Renal cortical epithelial cell (primary cell): Measurements from ENCODE around the gene USP26. TPM values are rescaled to one million over a fixed set of nuclear protein-coding genes. Genes with fewer than 3 reads are reported as not detected.
A peak's percentile ranks its signal among the peaks of the same experiment; 100 is the strongest.
"Not testable (repeated sequence)": the region's sequence is repeated elsewhere in the genome, so short reads cannot be mapped to it uniquely, and the experiment has no call there.

Experiments used
- DNase-seq: peaks from one replicate; pipeline ENCODE4 v3.0.0-alpha.2; 2011; ENCODE audit warnings: low read depth
- total RNA-seq: library from RNA; depleted of rRNA; stranded (reverse); fragments of >200 nt; gene quantifications from 2 replicates; pipeline ENCODE4 v1.2.3, GENCODE V29; 2014

USP26 gene
- total RNA-seq, 1 donor from 2014 or later, result not detected

DNA sequence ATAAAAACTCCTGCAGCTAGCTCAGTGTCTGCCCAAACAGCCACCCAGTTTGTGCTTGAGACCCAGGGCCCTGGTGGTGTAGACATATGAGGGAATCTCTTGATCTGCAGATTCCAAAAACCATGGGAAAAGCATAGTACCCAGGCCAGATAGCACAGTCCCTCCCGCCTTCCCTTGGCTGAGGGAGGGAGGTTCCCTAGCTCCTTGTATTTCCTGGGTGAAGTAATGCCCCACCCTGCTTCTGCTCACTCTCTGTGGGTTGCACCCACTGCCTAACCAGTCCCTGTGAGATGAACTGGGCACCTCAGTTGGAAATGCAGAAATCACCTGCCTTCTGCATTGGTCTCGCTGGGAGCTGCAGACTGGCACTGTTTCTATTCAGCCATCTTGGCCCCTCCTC lies 54.6 kb downstream of the USP26 start:
- no peak for DNase-seq

DNA sequence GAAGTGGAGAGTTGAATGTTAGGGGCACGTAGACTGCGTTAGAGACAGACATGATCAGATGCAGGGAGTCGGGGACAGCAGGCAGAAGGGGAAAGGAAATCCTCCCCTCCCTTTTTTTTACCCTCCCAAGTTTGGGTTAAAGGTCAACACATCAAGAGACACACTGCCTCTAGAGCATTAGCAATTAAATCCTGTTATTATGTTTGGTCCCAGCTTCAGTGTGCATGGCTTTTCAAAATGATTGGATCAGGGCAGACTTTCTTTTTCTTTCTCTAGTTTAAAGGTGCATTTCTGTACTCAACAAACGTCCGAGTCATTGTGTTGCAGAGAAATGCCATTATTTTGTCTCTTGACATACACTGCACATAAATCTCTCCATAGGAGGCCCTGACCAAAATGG lies 63.9 kb downstream of the USP26 start:
- DNase-seq, result no peak

DNA sequence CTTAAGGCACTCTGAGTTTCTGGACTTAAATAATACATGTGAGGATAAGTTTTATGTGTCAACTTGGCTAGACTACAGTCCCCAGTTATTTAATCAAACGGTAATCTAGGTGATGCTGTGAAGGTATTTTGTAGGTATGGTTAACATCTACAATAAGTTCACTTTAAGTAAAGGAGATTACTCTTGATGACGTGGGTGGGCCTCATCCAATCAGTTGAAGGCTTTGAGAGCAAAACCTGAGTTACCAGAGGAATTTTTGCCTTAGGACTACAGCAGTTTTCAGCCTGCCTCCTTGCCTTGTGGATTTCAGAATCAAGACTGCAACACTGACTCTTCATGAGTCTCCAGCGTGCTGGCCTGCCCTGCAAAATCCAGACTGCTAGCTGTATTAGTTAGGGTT lies 78.7 kb downstream of the USP26 start:
- no peak for DNase-seq

DNA sequence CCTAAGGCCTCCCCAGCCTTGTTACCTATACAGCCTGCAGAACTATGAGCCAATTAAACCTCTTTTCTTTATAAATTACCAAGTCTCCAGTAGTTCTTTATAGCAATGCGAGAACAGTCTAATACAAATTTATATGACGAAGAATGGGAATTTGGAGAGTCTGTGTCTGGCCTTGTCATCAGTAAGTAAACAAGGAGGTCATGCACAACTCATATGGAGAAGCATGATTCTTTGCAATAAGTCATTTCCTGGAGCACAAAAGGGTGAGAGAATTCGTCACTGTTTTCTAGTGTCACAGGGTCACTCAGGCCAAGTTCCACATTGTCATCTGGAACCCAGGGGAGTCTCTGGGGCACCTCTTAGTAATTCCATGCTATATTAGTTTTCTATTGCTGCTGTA lies 89.5 kb downstream of the USP26 start:
- no peak for DNase-seq

DNA sequence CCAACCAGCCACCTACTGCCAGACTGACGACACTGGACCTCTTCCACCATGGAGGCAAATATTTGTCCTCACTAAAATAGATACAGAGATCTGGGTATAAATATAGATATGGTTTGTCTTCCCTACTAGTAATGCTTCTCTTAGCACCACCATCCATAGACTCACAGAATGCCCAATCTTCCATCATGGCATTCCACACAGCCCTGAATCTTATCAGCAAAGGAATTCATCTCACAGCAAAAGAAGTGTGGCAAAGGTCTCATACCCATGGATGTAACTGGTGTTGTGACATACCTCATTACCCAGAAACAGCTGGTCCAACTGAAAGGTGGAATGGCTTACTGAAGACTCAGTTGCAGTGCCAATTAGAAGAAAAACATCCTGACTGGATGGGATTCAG lies 91.3 kb downstream of the USP26 start:
- no peak for DNase-seq

DNA sequence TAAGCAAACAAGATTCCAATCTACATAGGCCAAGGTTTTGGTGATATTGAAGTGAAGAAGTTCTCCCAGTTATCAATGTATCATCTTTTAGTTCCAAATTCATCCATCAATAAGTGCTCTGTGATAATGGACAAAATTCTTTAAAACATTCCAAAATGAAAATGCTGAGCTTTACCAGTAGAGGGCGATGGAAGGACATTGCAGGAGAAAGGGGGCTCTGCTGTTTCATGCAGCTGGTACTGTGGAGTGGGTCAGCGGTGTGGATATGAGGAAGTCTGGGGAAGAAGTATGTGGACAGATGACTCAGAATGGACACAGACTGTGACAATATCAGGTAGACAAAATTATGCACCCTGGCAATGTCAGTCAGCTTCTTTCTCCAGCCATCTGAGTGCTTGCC lies 91.9 kb downstream of the USP26 start:
- no peak for DNase-seq

DNA sequence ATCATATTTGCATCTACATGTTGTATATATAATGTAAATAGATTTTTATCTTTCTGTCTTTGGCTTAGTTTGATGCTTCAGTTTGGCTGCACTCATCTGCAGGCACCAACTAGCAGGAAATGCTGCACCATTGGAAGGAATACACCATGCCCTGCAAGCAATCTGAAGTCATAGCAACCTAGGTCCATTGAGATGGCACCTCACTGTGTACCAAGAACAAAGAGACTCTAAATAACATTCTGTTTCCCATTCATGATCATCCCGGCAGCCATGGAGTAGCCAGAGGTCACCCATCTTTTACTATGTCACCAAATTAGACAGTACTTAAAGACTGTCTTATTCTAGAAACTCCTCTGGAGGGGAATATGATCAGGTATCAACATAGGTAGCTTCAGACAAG lies 97.7 kb downstream of the USP26 start:
- DNase-seq, result no peak

DNA sequence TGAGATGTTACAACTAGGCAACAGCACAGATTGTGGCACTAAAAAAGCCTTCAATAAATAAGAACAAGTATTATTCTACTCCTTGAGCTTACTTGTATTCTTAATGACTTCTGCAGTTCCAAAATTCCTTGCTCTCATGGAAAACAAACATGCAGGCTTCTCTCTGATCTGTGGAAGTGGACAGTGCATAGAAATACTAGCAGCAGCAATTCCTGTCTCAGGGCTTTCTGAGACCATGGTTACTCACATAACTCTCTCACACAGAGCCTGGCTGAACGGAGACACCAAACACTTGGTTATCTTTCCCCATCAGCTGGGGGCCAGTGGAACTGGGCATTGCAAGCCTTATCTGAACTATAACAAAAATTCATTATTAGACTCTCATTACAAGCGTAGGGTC lies 106.1 kb downstream of the USP26 start:
- no peak for DNase-seq

DNA sequence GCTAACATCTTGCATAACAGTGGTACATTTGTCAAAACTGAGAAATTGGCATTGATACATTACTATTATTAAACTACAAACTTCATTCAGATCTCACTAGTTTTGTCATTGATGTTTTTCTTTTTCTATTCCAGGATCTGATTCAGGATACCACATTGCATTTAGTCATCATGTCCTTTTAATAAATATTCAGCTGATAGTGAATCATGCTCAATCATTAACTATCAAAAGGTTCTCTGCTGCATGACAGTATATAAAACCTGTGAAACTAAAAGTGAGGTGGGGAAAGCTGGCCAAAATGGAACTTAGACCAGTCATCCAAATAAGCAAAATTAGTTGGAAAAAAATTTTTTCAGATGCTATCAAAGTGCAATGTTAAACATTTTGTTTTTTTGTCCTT lies 110.4 kb downstream of the USP26 start:
- peak; percentile 74 for DNase-seq

DNA sequence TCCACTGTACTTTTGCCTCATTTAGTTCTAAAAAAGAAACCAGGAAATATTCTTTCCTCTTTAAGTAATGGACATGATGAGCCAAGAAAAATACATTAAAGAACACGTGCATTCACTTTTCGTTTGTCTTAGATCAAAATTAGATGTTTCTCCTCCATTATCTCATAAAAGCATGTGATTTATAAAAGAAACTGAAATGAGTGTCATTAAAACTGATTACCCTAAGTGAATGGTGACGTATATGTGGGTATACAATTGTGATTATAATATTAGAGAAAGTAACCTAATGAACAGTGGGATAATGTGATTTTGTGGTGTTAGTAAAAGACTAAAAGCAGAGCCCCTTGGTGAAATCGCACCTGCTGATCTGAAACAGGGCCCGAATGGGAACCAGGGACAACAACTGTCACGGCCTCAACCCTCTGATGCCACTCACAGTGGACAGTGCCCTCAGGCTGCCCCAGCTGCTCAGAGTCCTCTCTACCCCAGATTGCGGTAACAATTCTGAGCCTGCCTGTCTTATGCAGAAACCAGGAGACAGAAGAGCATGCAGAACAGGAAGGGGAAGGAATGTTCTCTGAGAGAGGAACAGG lies 112.8 kb downstream of the USP26 start:
- no peak for DNase-seq

DNA sequence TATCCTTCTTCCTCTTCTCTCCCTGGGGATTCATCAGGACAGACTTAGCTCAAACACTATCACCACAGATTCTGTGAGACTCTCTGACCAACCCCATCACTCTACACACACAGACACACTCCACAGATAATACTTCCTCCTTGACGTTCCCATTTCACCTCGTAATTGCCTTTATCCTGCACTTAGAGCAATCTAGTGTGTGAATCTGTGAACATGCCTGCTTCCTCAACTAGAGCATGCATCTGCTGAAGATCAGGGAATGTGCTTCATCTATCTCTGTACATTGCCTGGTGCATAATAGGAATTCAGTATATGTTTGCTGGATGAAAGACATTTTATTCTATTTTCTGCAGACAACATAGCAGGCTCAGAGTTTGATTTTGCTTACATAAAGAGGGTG lies 113.4 kb downstream of the USP26 start:
- no peak for DNase-seq

DNA sequence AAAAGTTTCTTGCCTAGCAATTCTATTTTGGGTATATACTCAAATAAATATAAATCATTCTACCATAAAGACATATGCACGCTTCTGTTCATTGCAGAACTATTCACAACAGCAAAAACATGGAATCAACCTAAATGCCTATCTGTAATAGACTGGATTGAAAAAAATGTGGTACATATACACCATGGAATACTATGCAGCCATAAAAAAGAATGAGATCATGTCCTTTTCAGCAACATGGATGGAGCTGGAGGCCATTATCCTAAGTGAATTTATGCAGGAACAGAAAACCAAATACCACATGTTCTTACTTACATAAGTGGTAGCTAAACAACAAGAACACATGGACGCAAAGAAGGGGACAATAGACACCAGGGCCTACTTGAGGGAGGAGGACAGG lies 116.9 kb downstream of the USP26 start:
- not testable (repeated sequence) for DNase-seq

Other genes starting within 250 kb of the USP26 start
- gene HS6ST2, start 138.5 kb downstream of the USP26 start, total RNA-seq, result 3.5 and 8.2 TPM in 2 replicates
- not detected in 2 replicates for gene TFDP3, start 121.2 kb upstream of the USP26 start, total RNA-seq